Right lobe of liver (tissue), 4 donors: ENCODE data around the gene SLC44A1.

Experiments used
- CTCF ChIP-seq, 4 donors: fragments of 200-600 bp in 3 of 4; fragments of 450-650 bp in 1 of 4; IDR thresholded peaks; one replicate each; pipeline versions ENCODE4 v1.5.1 to v1.8.0; 2016 to 2022; ENCODE audit warnings: antibody characterized with exemption in 4 of 4, mild to moderate bottlenecking in 2 of 4
- POLR2A ChIP-seq: fragments of 450-650 bp; IDR thresholded peaks from one replicate; pipeline ENCODE4 v1.6.1; 2017; ENCODE audit warnings: antibody characterized with exemption, mild to moderate bottlenecking
- donor health status: DM: no; HTN: no; CAD: no.
- donor health status: DM: no; HTN: no; CAD: no.
- donor health status: DM: no; HTN: yes; CAD: no.

DNA sequence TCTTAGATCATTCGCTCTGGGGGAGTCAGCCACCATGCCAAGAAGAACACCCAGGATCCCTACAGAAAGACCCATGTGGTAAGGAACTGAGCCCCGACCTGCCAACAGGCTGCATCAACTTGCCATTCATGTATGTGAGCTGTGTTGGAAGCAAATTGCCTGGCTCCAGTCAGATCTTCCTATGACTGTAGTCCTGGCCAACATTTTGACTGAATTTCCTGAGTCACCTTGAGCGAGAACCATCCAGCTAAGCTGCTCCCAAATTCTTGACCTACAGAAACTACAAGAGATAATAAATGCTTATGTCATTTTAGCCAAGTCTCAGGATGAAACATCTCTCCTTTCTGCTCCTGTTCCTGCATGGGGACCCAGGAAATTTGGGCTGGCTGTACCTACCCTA lies 40.0 kb upstream of the SLC44A1 start:
- TF ChIP-seq CTCF (IDR thresholded peaks at IDR 0.05) = no peak
- TF ChIP-seq POLR2A = no peak
